ENCODE data around the gene DEFB112. TPM values are rescaled to one million over a fixed set of nuclear protein-coding genes. Genes with fewer than 3 reads are reported as not detected.

Gene DEFB112
- total RNA-seq, 1 experiment from 2014 or later: not detected

Other genes with a start within 250 kb of the DEFB112 start
- gene CRISP1, start 183.4 kb downstream of the DEFB112 start, total RNA-seq (2014; rRNA removed; shearing (Covaris generic); ENCODE audit: low replicate concordance): not detected in 2 replicates
- not detected in 2 replicates for gene DEFB114, start 85.8 kb downstream of the DEFB112 start, total RNA-seq (2014; rRNA removed; shearing (Covaris generic); ENCODE audit: low replicate concordance)
- not detected in 2 replicates for gene DEFB113, start 80.3 kb downstream of the DEFB112 start, total RNA-seq (2014; rRNA removed; shearing (Covaris generic); ENCODE audit: low replicate concordance)
- gene DEFB110, start 27.9 kb downstream of the DEFB112 start, total RNA-seq (2014; rRNA removed; shearing (Covaris generic); ENCODE audit: low replicate concordance): not detected in 2 replicates